Stromal cell of bone marrow (primary cell): ENCODE data around the gene FYB2.

Experiments used
- DNase-seq: peaks from one replicate; pipeline ENCODE4 v3.0.0-alpha.2; 2012; ENCODE audit warnings: low read depth

FYB2 gene

DNA sequence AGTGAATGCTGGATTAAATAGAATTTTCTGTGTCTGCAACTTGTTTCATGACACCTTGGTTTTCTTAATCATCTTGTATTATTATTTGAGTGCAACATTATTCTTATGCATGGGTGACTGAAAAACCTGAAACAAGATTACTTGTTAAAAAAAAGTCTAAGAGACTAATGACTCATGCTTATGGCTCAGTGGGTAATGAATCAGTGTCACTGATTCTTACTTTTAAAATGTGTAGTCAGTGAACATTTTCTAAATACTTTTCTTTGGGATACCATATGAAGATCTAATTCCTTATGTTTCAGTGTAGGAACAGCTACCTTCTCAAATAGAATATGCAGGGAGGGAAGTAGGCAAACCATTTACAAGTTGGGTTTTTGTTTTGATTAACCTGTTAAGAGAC is 108.6 kb downstream of the FYB2 start:
- peak; percentile 31 for DNase-seq

- DNase-seq = no peak
Observed at GRCh38 chr1:56709995-56710394, 109.2 kb downstream of the FYB2 start.

GRCh38 chr1:56709269-56709880 is 109.8 kb downstream of the FYB2 start:
- peak; percentile 45 for DNase-seq

DNA sequence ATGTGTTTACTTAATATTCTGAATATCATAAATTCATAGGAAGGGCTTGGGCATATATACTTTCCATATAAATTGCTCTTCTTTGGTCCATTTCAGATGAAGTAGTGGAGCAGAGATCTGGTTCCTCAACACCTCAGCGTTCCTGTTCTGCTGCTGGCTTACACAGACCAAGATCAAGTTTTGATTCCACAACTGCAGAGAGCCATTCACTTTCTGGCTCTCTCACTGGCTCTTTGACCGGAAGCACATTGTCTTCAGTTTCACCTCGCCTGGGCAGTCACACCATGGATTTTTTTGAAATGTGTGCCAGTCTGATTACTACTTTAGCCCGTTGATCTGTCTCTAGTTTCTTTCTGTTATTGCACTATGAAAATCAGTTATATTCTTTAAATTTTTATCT is 111.8 kb downstream of the FYB2 start:
- DNase-seq = no peak

DNA sequence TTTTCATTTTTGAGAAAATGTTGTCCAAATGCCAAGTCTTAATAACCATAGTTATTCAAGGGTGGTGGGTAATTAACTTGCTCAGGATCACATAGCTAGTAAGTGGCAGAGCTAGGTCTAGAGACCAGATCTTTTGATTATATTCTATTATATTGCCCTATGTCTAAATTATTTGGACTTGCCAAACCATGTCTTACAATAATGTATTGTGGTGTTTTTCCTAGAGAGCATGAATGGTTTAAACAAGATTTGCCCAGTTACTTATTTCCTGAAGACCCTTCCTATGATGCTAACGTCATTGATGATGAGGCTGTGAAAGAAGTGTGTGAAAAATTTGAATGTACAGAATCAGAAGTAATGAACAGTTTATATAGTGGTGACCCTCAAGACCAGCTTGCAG is 115.5 kb downstream of the FYB2 start:
- DNase-seq = no peak

- no peak for DNase-seq
Observed at GRCh38 chr1:56696663-56697062, 122.5 kb downstream of the FYB2 start.

GRCh38 chr1:56688522-56689026 is 130.6 kb downstream of the FYB2 start:
- DNase-seq = peak; percentile 8

DNA sequence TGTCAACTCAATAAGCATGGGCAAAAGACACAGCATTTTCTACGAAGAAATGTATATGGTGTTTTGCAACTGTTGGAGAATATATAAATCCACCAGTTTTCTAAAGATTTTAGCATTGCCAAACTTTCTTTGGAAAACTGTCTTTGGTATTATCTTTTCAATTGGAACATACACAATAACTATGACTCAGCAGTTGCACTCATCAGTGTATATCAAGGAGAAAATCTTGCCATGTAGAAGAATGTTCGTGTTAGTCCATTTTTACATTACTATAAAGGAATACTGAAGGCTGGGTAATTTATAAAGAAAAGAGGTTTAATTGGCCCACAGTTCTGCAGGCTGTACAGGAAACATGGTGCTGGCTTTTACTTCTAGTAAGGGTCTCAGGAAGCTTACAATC is 133.0 kb downstream of the FYB2 start:
- DNase-seq = no peak

- no peak for DNase-seq
Observed at GRCh38 chr1:56683569-56683968, 135.6 kb downstream of the FYB2 start.

DNA sequence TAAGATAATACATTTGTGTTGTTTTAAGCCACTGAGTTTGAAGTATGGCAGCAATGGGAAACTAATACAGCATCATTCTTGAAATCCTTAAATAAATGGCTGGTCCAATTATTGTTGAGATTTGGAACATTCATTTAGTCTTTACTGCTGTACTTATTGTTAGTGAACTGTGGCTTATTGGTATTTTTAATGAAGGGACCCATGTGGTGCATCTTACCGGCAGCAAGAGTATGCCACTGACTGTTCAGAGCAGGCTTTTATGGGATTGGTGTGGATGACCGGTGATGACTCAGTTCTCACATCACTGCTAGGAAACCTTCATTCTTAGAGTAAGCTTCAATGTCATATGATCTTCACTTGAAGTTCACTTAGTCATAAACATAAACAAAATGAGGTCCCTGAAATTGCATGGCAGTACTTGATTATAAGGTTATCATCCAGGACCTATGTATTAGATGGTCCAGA is 142.6 kb downstream of the FYB2 start:
- peak; percentile 90 for DNase-seq

GRCh38 chr1:56675763-56676162 is 143.4 kb downstream of the FYB2 start:
- no peak for DNase-seq

DNA sequence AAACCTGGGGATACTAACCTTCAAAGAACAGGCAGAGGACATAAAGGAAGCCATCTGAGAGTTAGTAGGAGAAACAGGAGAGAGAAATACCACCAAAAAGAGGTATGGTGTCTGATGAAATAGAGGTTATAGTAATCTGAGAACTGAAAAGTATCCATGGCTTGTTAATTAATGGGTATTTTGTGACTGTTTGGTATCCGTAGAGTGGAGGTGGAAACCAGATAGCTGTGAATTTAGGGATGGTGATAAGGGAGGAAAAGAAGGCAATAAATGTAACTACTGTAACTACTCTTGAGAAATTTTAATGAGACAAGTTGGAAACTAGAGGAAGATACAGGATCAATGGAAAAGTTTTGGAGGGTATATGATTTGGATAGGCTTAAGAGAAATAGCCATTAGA is 146.6 kb downstream of the FYB2 start:
- DNase-seq = no peak

GRCh38 chr1:56671542-56671941 is 147.7 kb downstream of the FYB2 start:
- DNase-seq = no peak

GRCh38 chr1:56671085-56671484 is 148.1 kb downstream of the FYB2 start:
- DNase-seq = no peak

- no peak for DNase-seq
Observed at GRCh38 chr1:56670350-56670749, 148.9 kb downstream of the FYB2 start.
